ENCODE data around the gene NHERF2.

The NHERF2 gene

GRCh38 chr16:2082983-2083364, 56.3 kb downstream of the NHERF2 start:
- Histone ChIP-seq H3F3A (ENCODE audit: insufficient read depth, low read length) (no peaks in the 10 kb centered on the region), H4K20me1 (ENCODE audit: insufficient read depth, low read length) (no peaks in the 10 kb centered on the region), H3K27ac (ENCODE audit: low read length) (no peak overlapping the region), H3K79me2 (ENCODE audit: low read length) (no peaks in the 10 kb centered on the region), H3K9me2 (replicated peaks; ENCODE audit: insufficient read depth, low read length) (no peaks in the 10 kb centered on the region), H3K9ac (ENCODE audit: low read length) (no peak overlapping the region), H3K27me3 (replicated peaks; ENCODE audit: insufficient read depth, low read length) (no peaks in the 10 kb centered on the region), H2AFZ (ENCODE audit: low read length) (no peak overlapping the region), H3K9me3 (replicated peaks; ENCODE audit: insufficient read depth, low read length) (no peaks in the 10 kb centered on the region), H3K4me1 (ENCODE audit: low read length) (no peaks in the 10 kb centered on the region), H3K4me3 (ENCODE audit: low read length) (no peak overlapping the region), H3K4me2 (ENCODE audit: low read depth, low read length) (no peak overlapping the region), H3K36me3 (replicated peaks; ENCODE audit: insufficient read depth, low read length) (no peaks in the 10 kb centered on the region)
- DNase-seq = no peak
- no peak for TF ChIP-seq EZH2phosphoT487 (IDR thresholded peaks at IDR 0.05; ENCODE audit: low read length)

DNA sequence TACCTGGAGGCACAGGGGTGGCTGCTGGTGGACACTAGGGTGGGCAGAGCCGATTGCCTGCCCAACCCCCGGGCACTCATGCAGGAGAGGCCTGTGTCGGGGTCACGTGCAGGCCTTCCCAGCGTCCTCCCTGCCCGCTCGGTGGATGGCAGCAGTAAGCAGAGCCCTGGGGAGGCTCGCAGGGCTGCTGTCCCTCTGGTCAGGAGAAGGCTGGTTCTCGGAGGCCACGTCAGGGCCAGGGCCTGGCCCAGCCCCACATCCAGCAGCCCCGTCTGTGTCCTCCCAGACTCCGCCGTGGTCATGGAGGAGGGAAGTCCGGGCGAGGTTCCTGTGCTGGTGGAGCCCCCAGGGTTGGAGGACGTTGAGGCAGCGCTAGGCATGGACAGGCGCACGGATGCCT, 56.7 kb downstream of the NHERF2 start:
- H3K79me2 ChIP-seq (ENCODE audit: low read length) = no peaks in the 10 kb centered on the region
- no peak overlapping the region for H3K4me3 ChIP-seq (ENCODE audit: low read length)
- H3K36me3 ChIP-seq (replicated peaks; ENCODE audit: insufficient read depth, low read length) = no peaks in the 10 kb centered on the region
- no peaks in the 10 kb centered on the region for H3K27me3 ChIP-seq (replicated peaks; ENCODE audit: insufficient read depth, low read length)
- H3K27ac ChIP-seq (ENCODE audit: low read length) = no peak overlapping the region
- H3K9me2 ChIP-seq (replicated peaks; ENCODE audit: insufficient read depth, low read length) = no peaks in the 10 kb centered on the region
- no peak overlapping the region for H3K4me2 ChIP-seq (ENCODE audit: low read depth, low read length)
- no peaks in the 10 kb centered on the region for H3K9me3 ChIP-seq (replicated peaks; ENCODE audit: insufficient read depth, low read length)
- H2AFZ ChIP-seq (ENCODE audit: low read length) = no peak overlapping the region
- no peak for DNase-seq
- no peaks in the 10 kb centered on the region for H4K20me1 ChIP-seq (ENCODE audit: insufficient read depth, low read length)
- H3F3A ChIP-seq (ENCODE audit: insufficient read depth, low read length) = no peaks in the 10 kb centered on the region
- no peaks in the 10 kb centered on the region for H3K4me1 ChIP-seq (ENCODE audit: low read length)
- TF ChIP-seq EZH2phosphoT487 (IDR thresholded peaks at IDR 0.05; ENCODE audit: low read length) (no peak), EZH2 (optimal IDR thresholded peaks at IDR 0.05; ENCODE audit: low read depth, low read length) (no peak), CTCF (IDR thresholded peaks at IDR 0.05; ENCODE audit: low read length) (no peak)
- no peak overlapping the region for H3K9ac ChIP-seq (ENCODE audit: low read length)

- Histone ChIP-seq H4K20me1 (ENCODE audit: insufficient read depth, low read length) (no peaks in the 10 kb centered on the region), H3K9me3 (replicated peaks; ENCODE audit: insufficient read depth, low read length) (no peaks in the 10 kb centered on the region)
Observed at GRCh38 chr16:2083876-2084780, 57.4 kb downstream of the NHERF2 start.

More at GRCh38 chr16:2083876-2084780, 57.4 kb downstream of the NHERF2 start:
- Histone ChIP-seq H3F3A (ENCODE audit: insufficient read depth, low read length) (no peaks in the 10 kb centered on the region), H3K9ac (ENCODE audit: low read length) (no peak overlapping the region), H3K36me3 (replicated peaks; ENCODE audit: insufficient read depth, low read length) (no peaks in the 10 kb centered on the region), H2AFZ (ENCODE audit: low read length) (no peak overlapping the region), H3K4me2 (ENCODE audit: low read depth, low read length) (no peak overlapping the region), H3K4me1 (ENCODE audit: low read length) (no peaks in the 10 kb centered on the region), H3K27me3 (replicated peaks; ENCODE audit: insufficient read depth, low read length) (no peaks in the 10 kb centered on the region), H3K27ac (ENCODE audit: low read length) (no peak overlapping the region), H3K79me2 (ENCODE audit: low read length) (no peaks in the 10 kb centered on the region), H3K9me2 (replicated peaks; ENCODE audit: insufficient read depth, low read length) (no peaks in the 10 kb centered on the region), H3K4me3 (ENCODE audit: low read length) (no peak overlapping the region)
- no peak for DNase-seq
- TF ChIP-seq EZH2 (optimal IDR thresholded peaks at IDR 0.05; ENCODE audit: low read depth, low read length) (no peak), EZH2phosphoT487 (IDR thresholded peaks at IDR 0.05; ENCODE audit: low read length) (no peak), CTCF (IDR thresholded peaks at IDR 0.05; ENCODE audit: low read length) (no peak)
